ENCODE data around the gene SPATA32.

Gene SPATA32

DNA sequence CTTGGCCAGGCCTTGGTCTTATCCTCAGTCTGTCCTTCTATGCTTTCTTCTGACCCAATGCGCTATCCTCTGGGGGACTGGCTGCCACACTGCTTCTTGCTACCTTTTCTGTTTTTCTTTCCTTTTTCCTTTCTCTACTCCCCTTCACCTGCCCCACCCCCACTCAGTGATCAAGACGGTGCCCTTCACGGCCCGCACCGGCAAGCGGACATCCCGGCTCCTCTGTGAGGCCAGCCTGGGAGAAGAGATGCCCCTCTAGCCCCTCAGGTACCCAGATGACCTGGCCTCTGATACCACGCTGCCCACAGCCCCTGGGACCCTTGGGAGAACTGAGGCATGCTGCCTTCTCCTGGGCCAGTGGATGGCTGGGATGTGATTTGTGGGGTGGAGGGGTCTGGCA is 15.6 kb downstream of the SPATA32 start:
- no peak for DNase-seq

DNA sequence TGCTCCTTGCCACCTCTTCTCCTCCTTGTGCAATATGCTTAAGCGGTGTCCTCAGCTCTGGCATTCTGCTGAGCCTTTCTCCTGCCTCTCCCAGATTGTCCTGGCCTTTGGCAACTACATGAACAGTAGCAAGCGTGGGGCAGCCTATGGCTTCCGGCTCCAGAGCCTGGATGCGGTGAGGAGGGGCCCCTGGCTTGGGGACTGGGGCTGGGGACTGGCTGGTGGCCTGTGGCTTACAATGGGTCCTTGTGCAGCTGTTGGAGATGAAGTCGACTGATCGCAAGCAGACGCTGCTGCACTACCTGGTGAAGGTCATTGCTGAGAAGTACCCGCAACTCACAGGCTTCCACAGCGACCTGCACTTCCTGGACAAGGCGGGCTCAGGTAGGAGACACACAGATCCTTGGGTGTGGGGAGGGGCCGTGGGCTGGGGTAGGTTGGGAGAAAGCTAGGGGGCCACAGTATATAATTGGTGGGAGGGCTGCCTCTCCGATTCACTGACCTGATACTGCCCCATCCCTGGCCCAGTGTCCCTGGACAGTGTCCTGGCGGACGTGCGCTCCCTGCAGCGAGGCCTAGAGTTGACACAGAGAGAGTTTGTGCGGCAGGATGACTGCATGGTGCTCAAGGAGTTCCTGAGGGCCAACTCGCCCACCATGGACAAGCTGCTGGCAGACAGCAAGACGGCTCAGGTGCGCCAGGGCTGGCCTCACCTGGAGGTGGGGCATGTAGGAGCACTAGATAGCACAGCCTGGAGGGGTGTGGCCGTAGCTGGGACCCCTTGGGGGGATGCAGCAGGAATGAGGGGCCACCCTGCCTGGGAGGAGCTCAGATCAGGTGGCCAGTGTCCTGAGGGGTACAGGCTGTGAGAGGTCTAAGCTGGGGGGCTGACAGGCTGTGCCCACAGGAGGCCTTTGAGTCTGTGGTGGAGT is 16.9 kb downstream of the SPATA32 start:
- DNase-seq, result no peak

GRCh38 chr17:45243750-45244149 is 18.1 kb downstream of the SPATA32 start:
- no peak for DNase-seq

- DNase-seq, result no peak
These were observed 19.9 kb downstream of the SPATA32 start for GRCh38 chr17:45242029-45242414.

DNA sequence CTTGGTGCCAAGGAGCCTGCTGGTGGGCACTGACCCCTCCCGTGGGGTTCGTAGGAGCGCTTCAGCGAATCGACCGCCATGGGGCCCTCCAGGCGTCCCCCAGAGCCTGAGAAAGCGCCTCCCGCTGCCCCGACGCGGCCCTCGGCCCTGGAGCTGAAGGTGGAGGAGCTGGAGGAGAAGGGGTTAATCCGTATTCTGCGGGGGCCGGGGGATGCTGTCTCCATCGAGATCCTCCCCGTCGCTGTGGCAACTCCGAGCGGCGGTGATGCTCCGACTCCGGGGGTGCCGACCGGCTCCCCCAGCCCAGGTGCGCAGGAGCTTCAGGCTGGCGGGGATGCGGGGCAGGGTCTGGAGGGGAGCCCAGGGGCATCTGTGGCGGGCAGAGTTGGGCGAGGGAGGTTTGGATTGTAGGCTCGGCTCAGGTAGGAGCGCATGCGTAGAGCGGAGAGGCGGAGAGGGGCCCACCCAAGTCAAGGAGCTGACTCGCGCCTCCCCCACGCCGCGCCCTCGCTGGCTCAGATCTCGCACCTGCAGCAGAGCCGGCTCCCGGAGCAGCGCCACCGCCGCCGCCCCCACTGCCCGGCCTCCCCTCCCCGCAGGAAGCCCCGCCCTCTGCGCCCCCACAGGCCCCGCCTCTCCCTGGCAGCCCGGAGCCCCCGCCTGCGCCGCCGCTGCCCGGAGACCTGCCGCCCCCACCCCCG is 20.4 kb downstream of the SPATA32 start:
- DNase-seq, result no peak

- DNase-seq, result no peak
These were observed 21.0 kb downstream of the SPATA32 start for GRCh38 chr17:45240905-45241327.

GRCh38 chr17:45238155-45238774 is 23.6 kb downstream of the SPATA32 start:
- no peak for DNase-seq

GRCh38 chr17:45237686-45238085 is 24.2 kb downstream of the SPATA32 start:
- no peak for DNase-seq

DNA sequence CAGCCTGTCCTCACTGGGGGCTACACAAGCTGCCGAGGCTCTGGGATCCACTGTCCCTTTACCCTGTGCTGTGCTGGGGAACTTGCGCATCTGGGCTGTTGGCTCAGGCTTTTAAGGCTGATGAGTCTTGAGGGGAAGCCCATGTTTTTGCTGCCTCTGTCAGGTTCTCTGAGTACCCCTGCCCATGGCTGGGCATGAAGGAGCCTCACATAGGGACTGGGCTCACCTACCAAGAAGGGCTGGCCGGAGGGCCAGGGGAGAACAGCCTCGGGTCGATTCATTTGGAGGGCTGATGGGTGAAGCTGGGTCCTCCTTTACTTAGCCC is 25.6 kb downstream of the SPATA32 start:
- DNase-seq, result no peak

GRCh38 chr17:45235416-45236281 is 26.2 kb downstream of the SPATA32 start:
- peak; percentile 36 for DNase-seq

- DNase-seq, result no peak
These were observed 27.1 kb downstream of the SPATA32 start for GRCh38 chr17:45234641-45235415.

DNA sequence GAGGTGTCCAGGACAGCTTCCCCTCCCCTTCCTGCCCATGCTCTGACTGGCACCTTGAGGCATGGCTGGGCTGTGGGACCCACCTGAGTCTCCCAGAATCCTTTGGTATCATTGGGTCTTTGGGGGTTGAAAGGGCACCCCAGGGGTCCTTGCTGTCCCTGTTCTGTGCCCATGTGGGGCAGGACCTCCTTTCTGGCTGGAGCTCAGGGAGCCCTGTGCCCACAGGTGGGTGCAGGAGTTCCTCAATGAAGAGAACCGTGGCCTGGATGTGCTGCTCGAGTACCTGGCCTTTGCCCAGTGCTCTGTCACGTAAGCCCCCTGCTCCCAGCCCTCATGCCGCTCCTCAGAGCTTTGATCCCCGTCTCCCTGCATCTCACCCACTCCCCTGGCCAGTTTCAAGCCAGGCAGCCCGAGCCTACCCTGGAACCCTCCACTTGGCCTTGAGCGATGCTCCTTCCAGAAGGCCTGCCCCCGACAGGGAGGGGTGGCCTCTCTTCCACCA is 28.4 kb downstream of the SPATA32 start:
- no peak for DNase-seq

DNA sequence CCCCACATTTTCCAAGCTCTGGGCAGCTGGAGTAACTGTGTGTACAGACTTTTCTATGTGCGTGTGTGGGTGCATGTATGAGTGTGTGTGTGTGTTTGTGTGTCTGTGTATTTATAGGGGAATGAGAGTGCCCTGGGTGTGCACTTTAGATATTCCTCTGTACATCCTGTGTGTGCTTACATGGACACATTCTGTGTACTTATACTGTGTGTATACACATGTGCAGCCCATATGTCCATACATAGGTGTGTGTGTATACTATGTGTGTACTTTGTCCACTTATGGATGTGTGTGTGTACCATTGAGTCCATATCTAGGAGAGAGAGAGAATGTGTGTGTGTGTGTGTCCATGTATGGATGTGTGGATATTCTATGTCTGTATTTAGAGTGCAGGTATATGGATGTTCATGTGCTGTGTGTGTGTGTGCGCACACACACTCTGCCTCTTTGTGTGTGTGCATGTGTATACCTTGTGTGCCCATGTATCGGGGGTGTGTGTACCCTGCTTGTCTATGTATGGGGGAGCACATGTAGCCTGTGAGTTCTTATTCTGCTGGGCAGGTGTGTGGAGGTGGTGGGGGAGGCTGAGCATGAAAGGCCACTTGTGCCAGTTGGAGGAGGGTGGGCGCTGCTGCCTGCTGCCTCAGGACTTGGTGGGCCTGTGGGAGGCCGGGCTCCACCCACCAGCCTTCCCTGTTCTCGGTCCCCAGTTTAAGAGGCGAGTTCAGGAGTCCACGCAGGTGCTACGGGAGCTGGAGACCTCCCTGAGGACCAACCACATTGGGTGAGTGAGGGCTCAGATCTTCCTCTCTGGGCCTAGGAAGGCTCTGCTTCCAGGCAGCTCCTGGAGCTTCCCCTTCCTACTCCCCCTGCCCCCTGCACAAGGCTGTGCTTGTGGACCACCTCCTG is 29.1 kb downstream of the SPATA32 start:
- no peak for DNase-seq

DNA sequence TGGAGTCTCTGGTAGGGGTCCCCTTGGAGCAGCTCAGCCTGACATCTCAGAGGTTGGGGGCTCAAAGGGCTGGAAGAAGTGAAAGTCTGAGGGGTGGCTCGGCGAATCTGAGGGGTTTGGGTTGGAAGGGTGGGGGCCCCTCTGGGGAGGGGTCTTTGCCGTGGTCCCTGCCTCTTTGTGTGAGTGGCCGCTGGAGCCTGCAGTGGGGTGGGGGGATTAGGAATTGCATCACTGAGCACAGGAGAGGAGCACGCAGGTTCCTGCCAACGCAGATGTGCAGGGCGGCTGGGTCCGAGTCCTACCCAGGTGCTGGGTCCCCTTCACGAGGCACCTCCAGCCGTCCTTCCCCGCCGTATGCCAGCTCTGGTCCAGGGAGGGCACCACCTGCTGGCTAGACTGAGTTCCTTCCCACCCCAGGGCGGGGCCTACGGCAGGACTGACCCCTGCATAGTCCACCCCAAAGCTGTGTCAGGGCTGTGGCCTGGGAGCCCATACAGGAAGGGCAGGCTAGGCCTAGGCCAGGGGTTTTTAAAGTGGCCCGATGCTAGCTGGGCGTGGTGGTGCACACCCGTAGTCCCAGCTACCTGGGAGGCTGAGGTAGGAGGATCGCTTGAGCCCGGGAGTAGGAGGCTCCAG is 30.3 kb downstream of the SPATA32 start:
- no peak for DNase-seq

GRCh38 chr17:45230787-45231480 is 31.0 kb downstream of the SPATA32 start:
- DNase-seq, result no peak

- DNase-seq, result no peak
These were observed 31.5 kb downstream of the SPATA32 start for GRCh38 chr17:45230410-45230786.

DNA sequence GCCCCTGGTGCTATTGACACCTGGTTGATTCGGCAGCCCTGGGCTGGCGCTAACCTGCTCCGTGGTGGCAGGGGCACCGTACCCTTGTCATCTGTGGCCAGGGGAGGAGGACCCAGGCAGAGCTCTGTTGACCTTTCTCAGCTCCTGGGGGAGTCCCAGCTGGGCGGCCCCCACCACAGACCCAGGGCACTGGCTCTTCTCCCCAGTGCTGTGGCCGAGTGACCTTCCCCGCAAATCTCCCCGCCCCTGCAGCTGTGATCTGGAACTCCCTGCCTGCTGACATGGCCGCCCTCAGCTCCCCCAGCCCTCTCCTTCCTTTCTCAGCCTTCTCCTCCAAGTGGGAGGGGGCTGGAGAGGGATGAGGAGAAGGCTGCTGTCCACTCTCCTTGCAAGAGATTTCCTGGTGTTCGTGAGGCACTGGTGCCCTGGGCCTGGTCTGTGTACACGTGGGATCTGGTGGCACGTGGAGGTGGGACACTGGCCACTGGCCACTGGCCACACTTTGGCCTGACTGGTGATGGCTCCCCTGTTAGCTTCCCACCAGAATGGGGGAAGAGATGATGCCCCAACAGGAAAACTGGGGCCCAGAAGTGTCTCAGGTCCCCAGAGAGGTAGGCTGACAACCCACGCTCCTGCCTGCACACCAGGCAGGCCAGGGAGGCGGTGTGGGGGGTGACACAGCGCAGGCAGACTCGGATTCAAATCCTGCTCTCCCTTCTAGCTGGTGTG is 32.0 kb downstream of the SPATA32 start:
- DNase-seq, result no peak

DNA sequence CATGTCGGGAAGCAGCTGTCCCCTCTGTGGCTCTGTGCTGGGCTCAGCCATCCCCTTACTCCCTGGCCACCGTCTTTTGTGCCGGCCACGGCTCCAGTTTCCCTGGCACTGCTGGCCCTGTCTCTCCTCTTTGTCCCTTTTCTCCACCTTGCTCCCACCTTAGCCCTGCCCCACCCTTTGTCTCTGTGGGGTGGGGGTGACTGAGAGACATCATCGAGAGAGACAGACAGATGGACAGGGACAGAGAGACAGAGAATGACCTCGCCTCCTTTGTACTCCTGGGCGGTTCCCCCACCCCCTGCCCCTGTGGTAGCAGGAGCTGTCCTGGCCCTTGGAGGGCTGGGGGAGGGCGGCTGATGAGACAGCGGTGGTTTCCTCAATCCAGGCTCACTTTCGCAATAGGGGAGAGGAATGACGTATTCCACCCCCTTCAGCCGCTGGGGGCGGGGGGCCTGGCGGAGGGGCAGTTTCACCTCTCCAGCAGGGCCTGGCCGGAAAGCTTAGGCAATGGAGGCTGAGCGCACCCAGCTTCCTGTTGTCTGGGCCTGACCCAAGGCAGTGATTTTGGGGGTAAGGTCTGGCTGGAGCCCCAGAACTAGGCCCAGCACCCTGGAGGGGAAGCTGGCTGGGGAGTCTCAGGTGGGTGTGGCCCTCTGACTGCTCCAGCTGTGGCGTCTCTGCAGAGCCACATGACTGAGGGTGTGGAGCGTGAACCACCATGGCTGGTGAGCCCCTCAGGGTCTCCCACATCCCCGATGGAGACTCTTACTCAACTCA is 32.9 kb downstream of the SPATA32 start:
- DNase-seq, result peak; percentile 89
